C1 segment of cervical spinal cord (tissue), 14 donors: ENCODE data around the gene EMID1.
"Not testable (repeated sequence)": the region's sequence is repeated elsewhere in the genome, so short reads cannot be mapped to it uniquely, and the experiment has no call there.

ENCODE experiments used
- DNase-seq, 14 donors: peaks; one replicate each; lab custom pipeline; 2025; lab: John Stamatoyannopoulos, UW

The EMID1 gene

GRCh38 chr22:29209624-29209929 lies 3.9 kb downstream of the EMID1 start:
- DNase-seq = no peak

GRCh38 chr22:29211066-29211465 lies 5.4 kb downstream of the EMID1 start:
- no peak for DNase-seq

GRCh38 chr22:29211466-29211865 lies 5.8 kb downstream of the EMID1 start:
- no peak for DNase-seq

- DNase-seq = no peak
These were observed 7.0 kb downstream of the EMID1 start for GRCh38 chr22:29212743-29213142.

- DNase-seq = no peak
These were observed 7.8 kb downstream of the EMID1 start for GRCh38 chr22:29213493-29213892.

- DNase-seq = no peak
These were observed 8.5 kb downstream of the EMID1 start for GRCh38 chr22:29214232-29214631.

GRCh38 chr22:29215012-29215860 lies 9.5 kb downstream of the EMID1 start:
- DNase-seq = no peak

- no peak for DNase-seq
These were observed 10.5 kb downstream of the EMID1 start for GRCh38 chr22:29216011-29216872.

- DNase-seq = peak in 4 of 14 donors; percentile 9 to 40 (median 32)
These were observed 11.4 kb downstream of the EMID1 start for GRCh38 chr22:29216873-29217666.

GRCh38 chr22:29217827-29218757 lies 12.4 kb downstream of the EMID1 start:
- DNase-seq = no peak

GRCh38 chr22:29218758-29219408 lies 13.2 kb downstream of the EMID1 start:
- DNase-seq = no peak

- not testable (repeated sequence) for DNase-seq
These were observed 13.7 kb downstream of the EMID1 start for GRCh38 chr22:29219409-29219782.

- no peak for DNase-seq
These were observed 14.4 kb downstream of the EMID1 start for GRCh38 chr22:29219881-29220670.

- peak in 3 of 14 donors; percentile 16 to 40 (median 36) for DNase-seq
These were observed 18.6 kb downstream of the EMID1 start for GRCh38 chr22:29224121-29224858.

- DNase-seq = no peak
These were observed 19.2 kb downstream of the EMID1 start for GRCh38 chr22:29224859-29225410.

- DNase-seq = peak in 1 of 14 donors; percentile 39
These were observed 19.9 kb downstream of the EMID1 start for GRCh38 chr22:29225422-29226090.

- DNase-seq = no peak
These were observed 20.8 kb downstream of the EMID1 start for GRCh38 chr22:29226351-29226981.
